Type B pancreatic cell (in vitro differentiated cells): ENCODE results near the gene ERMARD. TPM values are rescaled to one million over a fixed set of nuclear protein-coding genes. Genes with fewer than 3 reads are reported as not detected.

Source experiments
- DNase-seq: peaks from one replicate; pipeline ENCODE4 v3.0.0; 2021; ENCODE audit warnings: mixed read lengths; ENCODE audit not compliant: unreplicated experiment; ENCODE audit errors: extremely low spot score
- H3K27ac Mint-ChIP-seq: 2 replicates; pipeline ENCODE4 v1.8.0; 2021; ENCODE audit warnings: mild to moderate bottlenecking, mixed read lengths
- H3K27me3 Mint-ChIP-seq: 2 replicates; pipeline ENCODE4 v1.8.0; 2021; ENCODE audit warnings: mixed read lengths
- H3K36me3 Mint-ChIP-seq: 2 replicates; pipeline ENCODE4 v1.8.0; 2021; ENCODE audit warnings: mixed read lengths
- H3K4me1 Mint-ChIP-seq: one replicate; pipeline ENCODE4 v1.8.0; 2021; ENCODE audit warnings: mixed read lengths; ENCODE audit not compliant: unreplicated experiment
- H3K4me3 Mint-ChIP-seq: 2 replicates; pipeline ENCODE4 v1.8.0; 2021; ENCODE audit warnings: mild to moderate bottlenecking, mixed read lengths
- H3K9me3 Mint-ChIP-seq: 2 replicates; pipeline ENCODE4 v1.8.0; 2021; ENCODE audit warnings: mixed read lengths
- CTCF ChIP-seq: fragments of 200-600 bp; sonication (generic); conservative IDR thresholded peaks from 2 replicates; pipeline ENCODE4 v1.5.0; 2021; ENCODE audit warnings: antibody characterized with exemption, mild to moderate bottlenecking
- total RNA-seq: library from RNA; stranded (reverse); gene quantifications from 2 replicates; pipeline ENCODE4 v1.2.1, GENCODE V29; 2021; ENCODE audit warnings: low replicate concordance

Gene ERMARD
- total RNA-seq, 1 donor from 2014 or later = 32.1 TPM

GRCh38 chr6:169811521-169812256 is 60.3 kb downstream of the ERMARD start:
- no peak for DNase-seq
- Mint-ChIP-seq H3K36me3 (peaks cover 5% of the 10 kb centered on the region), H3K27me3 (peaks cover 11% of the 10 kb centered on the region), H3K4me3 (no peak overlapping the region), H3K4me1 (peaks cover 16% of the 10 kb centered on the region), H3K9me3 (peaks cover 15% of the 10 kb centered on the region), H3K27ac (no peak overlapping the region)
- no peak for TF ChIP-seq CTCF

- no peak for TF ChIP-seq CTCF
- Mint-ChIP-seq H3K27ac (no peak overlapping the region), H3K9me3 (peaks cover 15% of the 10 kb centered on the region)
Observed at GRCh38 chr6:169812257-169812644, 60.8 kb downstream of the ERMARD start.

GRCh38 chr6:169813969-169814368 is 62.5 kb downstream of the ERMARD start:
- no peak for TF ChIP-seq CTCF
- DNase-seq = no peak
- Mint-ChIP-seq H3K4me1 (peaks cover 16% of the 10 kb centered on the region), H3K36me3 (peaks cover 5% of the 10 kb centered on the region), H3K27ac (no peak overlapping the region), H3K27me3 (peaks cover 4% of the 10 kb centered on the region), H3K4me3 (no peak overlapping the region), H3K9me3 (peaks cover 15% of the 10 kb centered on the region)

More at GRCh38 chr6:169812257-169812644, 60.8 kb downstream of the ERMARD start:
- Mint-ChIP-seq H3K36me3 (peaks cover 5% of the 10 kb centered on the region), H3K4me3 (no peak overlapping the region), H3K27me3 (peaks cover 8% of the 10 kb centered on the region), H3K4me1 (peaks cover 16% of the 10 kb centered on the region)
- DNase-seq = peak; percentile 54

- Mint-ChIP-seq H3K4me1 (no peaks in the 10 kb centered on the region), H3K27ac (no peak overlapping the region), H3K36me3 (peaks cover 5% of the 10 kb centered on the region), H3K9me3 (peaks cover 15% of the 10 kb centered on the region), H3K4me3 (no peak overlapping the region), H3K27me3 (no peaks in the 10 kb centered on the region)
- TF ChIP-seq CTCF = no peak
- no peak for DNase-seq
Observed at GRCh38 chr6:169816054-169816453, 64.6 kb downstream of the ERMARD start.

GRCh38 chr6:169816975-169817374 is 65.6 kb downstream of the ERMARD start:
- H3K27ac Mint-ChIP-seq = no peak overlapping the region
- no peaks in the 10 kb centered on the region for H3K4me1 Mint-ChIP-seq
- H3K4me3 Mint-ChIP-seq = no peak overlapping the region
- H3K9me3 Mint-ChIP-seq = peaks cover 15% of the 10 kb centered on the region
- no peaks in the 10 kb centered on the region for H3K27me3 Mint-ChIP-seq
- no peak for DNase-seq
- peaks cover 5% of the 10 kb centered on the region for H3K36me3 Mint-ChIP-seq
- no peak for TF ChIP-seq CTCF
